Motor neuron (in vitro differentiated cells): Measurements from ENCODE around the gene UGCG. TPM values are rescaled to one million over a fixed set of nuclear protein-coding genes. Genes with fewer than 3 reads are reported as not detected.

Source experiments
- ATAC-seq, 8 experiments: fragments of 200-7000 bp; cut with Tn5 transposase; replicated peaks in 6 of 8; 2 replicates each; pipeline ENCODE4 v1.8.0; 2021; ENCODE audit warnings: mild to moderate bottlenecking in 8 of 8, moderate library complexity in 8 of 8
- H3K27ac ChIP-seq, 2 donors: fragments of 250-450 bp; sonication (Bioruptor Pico); 2 replicates each; pipeline ENCODE4 v1.9.0; 2021; ENCODE audit warnings: antibody characterized with exemption in 2 of 2, mild to moderate bottlenecking in 2 of 2, moderate library complexity in 1 of 2
- H3K4me1 ChIP-seq, 2 donors: fragments of 250-450 bp; sonication (Bioruptor Pico); replicated peaks in 1 of 2; 2 replicates each; pipeline ENCODE4 v1.6.1; 2021; ENCODE audit warnings: antibody characterized with exemption in 2 of 2, mild to moderate bottlenecking in 2 of 2, moderate library complexity in 1 of 2
- H3K4me3 ChIP-seq, 5 donors: fragments of 250-450 bp; sonication (Bioruptor Pico); 2 replicates each; pipeline ENCODE4 v1.9.0; 2021; ENCODE audit warnings: antibody characterized with exemption in 5 of 5, mild to moderate bottlenecking in 5 of 5, moderate library complexity in 4 of 5
- WGBS, 10 experiments: fragments of 450-650 bp; shearing (Covaris generic); methylation state at CpG; one replicate each; pipeline ENCODE4 v1.0.0; 2022; 5-methylcytosine and 5-hydroxymethylcytosine counted together
- in situ Hi-C, 9 experiments: fragments of 400-800 bp; cut with MboI; loops; one replicate each; pipeline ENCODE4 v1.15.0; 2021; ENCODE audit warnings: low sequenced_read_pairs in 9 of 9, low pct_unique_long_range_greater_than_20kb in 2 of 9; ENCODE audit not compliant: unreplicated experiment in 9 of 9
- total RNA-seq, 8 experiments: library from RNA; unstranded; fragments of 300-600 nt; gene quantifications; 2 replicates each; pipeline versions ENCODE4 v1.2.3 to v1.2.4, GENCODE V29; 2022

UGCG gene
- total RNA-seq, 8 experiments from 2014 or later: 7.1 to 51.7 (median 28.2) TPM

- Histone ChIP-seq H3K27ac (no peak overlapping the region), H3K4me3 (no peak overlapping the region), H3K4me1 (no peaks in the 10 kb centered on the region)
- ATAC-seq: no peak
- in situ Hi-C loops: no loop called here
- WGBS, 10 experiments: 51 to 97% (median 81%) methylated on average over 1 to 4 of the region's 4 CpGs
Measured at GRCh38 chr9:111914749-111915424, 18.3 kb downstream of the UGCG start.

GRCh38 chr9:111915425-111915758 lies 18.8 kb downstream of the UGCG start:
- no peak for ATAC-seq
- in situ Hi-C loops: no loop called here

GRCh38 chr9:111916234-111916645 lies 19.6 kb downstream of the UGCG start:
- 75 to 100% (median 92%) methylated on average over 1 to 3 of the region's 3 CpGs; no CpG with 5 or more reads in 1 of the 10 experiments for WGBS, 10 experiments
- H3K27ac ChIP-seq: no peak overlapping the region
- ATAC-seq: no peak
- H3K4me3 ChIP-seq: no peak overlapping the region
- no peaks in the 10 kb centered on the region for H3K4me1 ChIP-seq
- in situ Hi-C loops: no loop called here

More at GRCh38 chr9:111915425-111915758, 18.8 kb downstream of the UGCG start:
- Histone ChIP-seq H3K4me1 (no peaks in the 10 kb centered on the region), H3K27ac (no peak overlapping the region), H3K4me3 (no peak overlapping the region)
- WGBS, 10 experiments: 94 to 100% (median 100%) methylated on average over 1 to 3 of the region's 3 CpGs; no CpG with 5 or more reads in 1 of the 10 experiments

GRCh38 chr9:111917201-111917600 lies 20.6 kb downstream of the UGCG start:
- no peak overlapping the region for H3K4me3 ChIP-seq
- WGBS, 10 experiments: 60 to 100% (median 94%) methylated on average over 1 to 5 of the region's 5 CpGs; no CpG with 5 or more reads in 2 of the 10 experiments
- no peak overlapping the region for H3K27ac ChIP-seq
- in situ Hi-C loops: no loop called here
- no peak for ATAC-seq
- H3K4me1 ChIP-seq: no peaks in the 10 kb centered on the region

DNA sequence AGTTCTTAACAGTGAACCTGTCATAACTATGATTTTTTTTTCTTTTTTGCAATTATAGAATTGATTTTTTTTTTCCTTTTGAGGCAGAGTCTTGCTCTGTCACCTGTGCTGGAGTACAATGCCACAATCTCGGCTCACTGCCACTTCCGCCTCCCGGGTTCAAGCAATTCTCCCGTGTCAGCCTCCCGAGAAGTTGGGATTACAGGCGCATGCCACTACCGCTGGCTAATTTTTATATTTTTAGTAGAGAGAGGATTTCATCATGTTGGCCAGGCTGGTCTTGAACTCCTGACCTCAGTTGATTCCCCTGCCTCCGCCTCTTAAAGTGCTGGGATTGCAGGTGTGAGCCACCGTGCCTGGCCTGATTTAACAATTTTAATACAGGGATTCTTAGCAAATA lies 21.4 kb downstream of the UGCG start:
- Histone ChIP-seq H3K27ac (no peak overlapping the region), H3K4me3 (no peak overlapping the region), H3K4me1 (no peaks in the 10 kb centered on the region)
- in situ Hi-C loops: no loop called here
- WGBS, 10 experiments: 80 to 100% (median 97%) methylated on average over 2 to 9 of the region's 9 CpGs; no CpG with 5 or more reads in 1 of the 10 experiments
- ATAC-seq: no peak

DNA sequence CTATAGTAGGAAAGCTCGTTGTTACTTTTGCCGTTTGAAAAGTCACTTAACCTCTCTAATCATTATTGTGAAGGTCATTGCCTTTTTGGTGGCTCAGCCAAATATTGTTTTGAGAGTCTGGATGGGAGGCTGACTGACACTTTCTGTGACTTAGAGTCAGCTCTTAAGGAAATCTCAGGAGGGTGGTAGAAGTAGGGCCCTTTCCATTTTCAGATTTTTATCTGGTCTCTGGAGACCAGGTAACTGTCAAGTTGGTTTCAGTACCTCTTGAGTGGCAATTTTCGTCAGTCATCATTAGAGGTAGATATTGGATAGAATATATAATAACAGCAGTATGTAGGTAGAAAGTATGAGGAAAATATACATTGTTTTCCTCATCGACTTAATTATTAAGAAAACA lies 23.3 kb downstream of the UGCG start:
- H3K27ac ChIP-seq: no peak overlapping the region
- H3K4me1 ChIP-seq: no peaks in the 10 kb centered on the region
- ATAC-seq: no peak
- in situ Hi-C loops: no loop called here
- no peak overlapping the region for H3K4me3 ChIP-seq
- WGBS, 10 experiments: 71 to 100% (median 93%) methylated on average over 2 to 4 of the region's 4 CpGs; no CpG with 5 or more reads in 1 of the 10 experiments

GRCh38 chr9:111920531-111920930 lies 23.9 kb downstream of the UGCG start:
- no peak for ATAC-seq
- Histone ChIP-seq H3K4me1 (no peaks in the 10 kb centered on the region), H3K27ac (no peak overlapping the region), H3K4me3 (no peak overlapping the region)
- WGBS, 10 experiments: 89 to 100% (median 98%) methylated on average over 1 to 7 of the region's 7 CpGs; no CpG with 5 or more reads in 3 of the 10 experiments
- in situ Hi-C loops: no loop called here

DNA sequence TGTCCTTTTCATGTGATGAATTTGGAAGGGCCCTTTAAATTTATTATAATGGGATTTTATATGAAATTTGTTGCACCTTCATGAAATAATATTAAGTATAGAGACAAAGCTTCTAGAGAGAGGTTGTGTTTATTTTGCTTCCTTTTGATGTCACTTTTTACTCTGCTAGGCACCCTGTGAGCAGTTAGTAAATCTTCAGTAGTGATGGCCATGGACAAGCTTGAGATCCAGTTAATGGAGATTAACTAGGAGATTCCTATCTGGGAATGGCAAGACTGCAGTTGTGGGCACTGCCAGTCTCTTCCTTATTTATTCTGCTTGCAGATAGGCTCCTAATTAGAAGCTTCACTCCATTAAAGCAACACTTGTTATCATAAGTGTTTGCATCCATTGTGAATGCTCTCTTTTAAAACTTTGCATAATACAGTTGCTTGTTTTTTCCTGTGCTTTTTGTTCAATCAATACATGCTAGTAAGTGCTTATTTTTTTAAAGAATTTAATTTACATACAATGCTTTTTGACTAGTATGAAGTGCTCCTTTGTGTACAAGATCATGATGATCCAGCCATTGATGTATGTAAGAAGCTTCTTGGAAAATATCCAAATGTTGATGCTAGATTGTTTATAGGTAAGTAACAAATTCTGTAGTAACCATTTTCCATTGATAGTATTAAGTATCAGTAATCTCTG lies 25.9 kb downstream of the UGCG start:
- Histone ChIP-seq H3K4me1 (no peaks in the 10 kb centered on the region), H3K27ac (no peak overlapping the region), H3K4me3 (no peak overlapping the region)
- ATAC-seq: no peak
- in situ Hi-C loops: no loop called here

DNA sequence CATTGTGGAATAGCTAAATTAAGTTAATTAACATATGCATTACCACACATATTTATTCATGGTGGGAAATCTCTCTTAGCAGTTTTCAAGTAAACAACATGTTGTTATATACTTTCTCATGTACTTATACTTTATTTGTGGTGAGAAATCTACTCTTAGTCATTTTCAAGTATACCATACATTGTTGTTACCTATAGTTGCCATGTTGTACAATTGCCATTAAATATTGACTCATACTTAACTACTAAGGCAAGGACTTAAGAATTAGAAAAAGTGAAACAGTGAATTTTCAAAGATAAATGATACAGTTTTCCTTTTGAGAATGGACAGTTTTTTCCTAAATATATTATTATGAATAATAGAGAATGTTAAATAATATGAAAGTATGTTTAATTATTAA lies 27.7 kb downstream of the UGCG start:
- no peak overlapping the region for H3K27ac ChIP-seq
- ATAC-seq: no peak
- H3K4me1 ChIP-seq: no peaks in the 10 kb centered on the region
- no peak overlapping the region for H3K4me3 ChIP-seq
- in situ Hi-C loops: no loop called here

DNA sequence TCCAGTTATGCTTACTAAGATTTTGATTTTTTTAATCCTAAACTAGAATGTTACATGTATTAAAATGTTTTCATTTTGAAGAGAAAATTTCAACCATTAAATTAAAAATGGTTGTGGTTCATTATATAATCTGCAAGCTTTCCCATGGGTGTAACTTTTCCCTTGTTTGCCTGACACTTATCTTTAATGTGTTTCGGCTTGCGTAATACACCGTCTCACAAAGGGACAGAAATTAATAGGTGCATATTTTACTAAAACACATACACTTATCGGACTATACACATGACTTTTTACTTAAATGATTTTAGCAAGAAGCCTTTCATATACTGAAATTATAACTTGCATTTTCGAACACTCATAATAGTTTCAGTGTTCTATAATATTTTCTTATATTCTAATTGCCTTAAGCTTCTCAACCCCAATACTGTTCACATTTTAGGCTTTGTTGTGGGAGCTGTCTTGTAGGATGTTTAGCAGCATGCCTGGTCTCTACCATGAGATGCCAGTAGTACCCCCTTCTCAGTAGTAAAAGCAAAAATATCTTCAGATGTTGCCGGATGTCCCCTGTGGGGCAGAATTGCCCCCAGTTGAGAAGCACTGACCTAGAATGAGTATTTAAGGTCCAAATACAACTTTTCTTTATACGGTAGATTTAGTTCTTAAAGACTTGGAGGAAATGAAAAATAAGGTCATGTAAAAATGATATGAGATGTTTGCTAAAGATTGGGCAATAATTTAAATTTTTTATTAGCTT lies 28.6 kb downstream of the UGCG start:
- WGBS, 10 experiments: 65 to 100% (median 95%) methylated on average over 2 to 7 of the region's 7 CpGs
- Histone ChIP-seq H3K4me1 (no peaks in the 10 kb centered on the region), H3K27ac (no peak overlapping the region), H3K4me3 (no peak overlapping the region)
- ATAC-seq: no peak
- in situ Hi-C loops: no loop called here

DNA sequence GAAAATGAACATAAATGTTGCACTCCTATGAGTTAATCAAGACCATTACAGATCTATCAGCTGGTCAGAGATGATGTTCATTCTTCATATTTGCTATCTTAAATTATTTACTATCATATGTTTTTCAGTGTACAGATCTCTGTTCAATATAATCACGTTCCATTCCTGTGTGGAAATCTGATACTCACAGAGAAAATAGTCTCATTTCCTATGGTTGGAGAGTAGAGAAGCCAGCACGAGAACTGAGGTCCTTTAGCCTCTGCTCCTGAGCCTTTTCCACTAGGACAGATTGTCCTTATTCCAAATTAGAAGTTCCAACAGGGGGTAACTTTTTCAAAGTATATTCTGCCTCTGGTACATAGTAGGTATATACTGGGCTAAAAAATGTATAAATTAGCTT lies 29.2 kb downstream of the UGCG start:
- 20 to 100% (median 77%) methylated on average over 1 to 2 of the region's 2 CpGs; no CpG with 5 or more reads in 4 of the 10 experiments for WGBS, 10 experiments
- H3K4me3 ChIP-seq: no peak overlapping the region
- in situ Hi-C loops: no loop called here
- no peaks in the 10 kb centered on the region for H3K4me1 ChIP-seq
- no peak overlapping the region for H3K27ac ChIP-seq
- no peak for ATAC-seq

- Histone ChIP-seq H3K4me3 (no peak overlapping the region), H3K4me1 (no peaks in the 10 kb centered on the region), H3K27ac (no peak overlapping the region)
- WGBS, 10 experiments: 69 to 100% (median 93%) methylated on average over 2 to 6 of the region's 6 CpGs; no CpG with 5 or more reads in 2 of the 10 experiments
- in situ Hi-C loops: no loop called here
- no peak for ATAC-seq
Measured at GRCh38 chr9:111926421-111926875, 29.8 kb downstream of the UGCG start.

DNA sequence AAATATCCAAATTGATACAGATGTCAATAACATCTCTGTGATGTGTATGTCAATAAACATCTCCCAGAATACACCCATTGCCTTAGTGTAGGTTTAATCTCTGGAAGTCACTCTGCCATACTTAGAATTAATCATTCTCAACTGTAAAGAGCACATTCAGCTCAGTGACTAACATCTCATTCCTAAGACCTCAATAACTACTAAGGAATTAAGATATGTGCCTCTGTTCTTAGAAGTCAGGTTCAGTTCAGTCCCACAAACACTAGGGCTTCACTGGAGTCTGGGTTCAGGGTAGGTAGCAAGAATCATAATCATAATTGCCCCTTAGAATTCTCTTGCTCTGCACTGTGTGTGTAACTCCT lies 31.7 kb downstream of the UGCG start:
- in situ Hi-C loops: no loop called here
- Histone ChIP-seq H3K4me3 (no peak overlapping the region), H3K4me1 (no peaks in the 10 kb centered on the region), H3K27ac (no peak overlapping the region)
- ATAC-seq: no peak
